Peyer's patch (tissue), 4 donors: Measurements from ENCODE around the gene DRAXIN. TPM values are rescaled to one million over a fixed set of nuclear protein-coding genes. Genes with fewer than 3 reads are reported as not detected.

Experiments used
- DNase-seq, 3 donors: peaks; one replicate each; pipeline ENCODE4 v3.0.0-alpha.2; 2017 to 2019
- H3K27ac ChIP-seq, 4 donors: fragments of 200-600 bp; sonication (generic); one replicate each; pipeline ENCODE4 v1.5.1; 2016 to 2019
- H3K27me3 ChIP-seq, 2 donors: fragments of 200-600 bp; sonication (generic); one replicate each; pipeline ENCODE4 v1.5.1; 2019
- H3K36me3 ChIP-seq, 3 donors: fragments of 200-600 bp; sonication (generic); one replicate each; pipeline ENCODE4 v1.5.1; 2016 to 2019
- H3K4me1 ChIP-seq, 4 donors: fragments of 200-600 bp; sonication (generic); one replicate each; pipeline ENCODE4 v1.5.1; 2016 to 2019
- H3K4me3 ChIP-seq, 4 donors: fragments of 200-600 bp; sonication (generic); 1 replicate in 3 of 4; 2 replicates in 1 of 4; pipeline ENCODE4 v1.5.1; 2016 to 2019; ENCODE audit warnings: mild to moderate bottlenecking in 1 of 4
- H3K9me3 ChIP-seq, 4 donors: fragments of 200-600 bp; sonication (generic); one replicate each; pipeline ENCODE4 v1.5.1; 2016 to 2019; ENCODE audit warnings: mild to moderate bottlenecking in 1 of 4
- POLR2A ChIP-seq, 2 donors: fragments of 450-650 bp; IDR thresholded peaks; one replicate each; pipeline ENCODE4 v1.5.1; 2017; ENCODE audit warnings: antibody characterized with exemption in 2 of 2, mild to moderate bottlenecking in 2 of 2, moderate library complexity in 2 of 2
- total RNA-seq, 4 donors: library from RNA; depleted of rRNA; stranded (reverse); fragments of >200 nt; gene quantifications; one replicate each; pipeline ENCODE4 v1.1.0, GENCODE V29; 2016
- TF ChIP-seq, protein P1 (sequence below), 6 experiments: fragments of 450-650 bp in 4 of 6; fragments of 200-600 bp in 2 of 6; sonication (generic) in 1 of 6; IDR thresholded peaks; one replicate each; pipeline ENCODE4 v1.5.1; 2017 to 2019; ENCODE audit warnings: antibody characterized with exemption in 6 of 6, mild to moderate bottlenecking in 3 of 6, moderate library complexity in 1 of 6

The DRAXIN gene
- total RNA-seq, 4 donors from 2014 or later, result not detected

DNA sequence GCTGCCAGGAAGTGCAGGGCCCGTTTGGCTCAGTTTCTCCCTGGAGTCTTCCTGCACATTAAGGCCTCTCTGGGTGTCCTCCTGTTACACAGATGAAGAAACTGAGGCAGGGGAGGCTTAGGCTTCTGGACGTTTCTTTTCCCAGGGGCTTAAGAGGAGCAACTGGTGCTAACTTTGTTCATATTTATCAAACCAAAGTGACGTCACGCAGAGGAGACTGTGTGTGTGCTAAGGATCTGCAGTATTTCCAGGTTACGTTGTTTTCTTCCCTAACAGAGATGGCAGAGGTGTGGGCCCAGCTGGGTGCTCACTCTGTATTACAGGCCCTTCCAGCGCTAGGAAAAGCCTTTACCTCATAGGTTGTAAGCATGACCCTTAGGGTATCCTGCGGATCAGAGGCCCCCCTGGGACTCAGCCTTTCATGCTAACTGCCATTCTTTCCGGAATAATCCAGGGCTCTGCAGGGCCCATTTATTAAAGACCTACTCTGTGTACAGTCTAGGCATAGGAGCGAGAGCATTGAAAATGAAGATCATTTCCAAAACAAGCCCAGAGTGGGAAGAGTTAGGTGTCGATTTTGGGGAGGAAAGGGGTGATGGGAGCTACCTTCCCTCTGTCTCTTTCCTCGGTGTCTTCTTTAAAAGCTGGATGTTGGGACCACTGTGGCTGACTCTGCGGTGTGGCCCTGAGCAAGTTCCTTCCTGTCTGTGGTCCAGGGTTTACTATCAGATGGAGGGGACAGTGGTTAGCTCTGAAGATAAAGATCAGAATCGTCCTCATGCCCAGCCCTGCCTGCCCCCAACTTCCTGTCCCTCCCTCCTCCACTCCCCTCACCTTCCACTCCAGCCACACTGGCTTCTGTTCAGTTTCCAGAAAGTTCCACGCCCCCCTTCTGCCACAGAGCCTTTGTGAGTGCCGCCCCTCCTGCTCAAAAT, 49.0 kb downstream of the DRAXIN start:
- Histone ChIP-seq H3K27me3 (no peaks in the 10 kb centered on the region), H3K9me3 (no peaks in the 10 kb centered on the region), H3K36me3 (no peaks in the 10 kb centered on the region), H3K4me1 (peaks cover 0 to 16% (median 10%) of the 10 kb centered on the region in 4 donors), H3K27ac (no peak overlapping the region), H3K4me3 (no peak overlapping the region)
- TF ChIP-seq POLR2A (IDR thresholded peaks at IDR 0.05), result no peak
- TF ChIP-seq, protein P1, sequence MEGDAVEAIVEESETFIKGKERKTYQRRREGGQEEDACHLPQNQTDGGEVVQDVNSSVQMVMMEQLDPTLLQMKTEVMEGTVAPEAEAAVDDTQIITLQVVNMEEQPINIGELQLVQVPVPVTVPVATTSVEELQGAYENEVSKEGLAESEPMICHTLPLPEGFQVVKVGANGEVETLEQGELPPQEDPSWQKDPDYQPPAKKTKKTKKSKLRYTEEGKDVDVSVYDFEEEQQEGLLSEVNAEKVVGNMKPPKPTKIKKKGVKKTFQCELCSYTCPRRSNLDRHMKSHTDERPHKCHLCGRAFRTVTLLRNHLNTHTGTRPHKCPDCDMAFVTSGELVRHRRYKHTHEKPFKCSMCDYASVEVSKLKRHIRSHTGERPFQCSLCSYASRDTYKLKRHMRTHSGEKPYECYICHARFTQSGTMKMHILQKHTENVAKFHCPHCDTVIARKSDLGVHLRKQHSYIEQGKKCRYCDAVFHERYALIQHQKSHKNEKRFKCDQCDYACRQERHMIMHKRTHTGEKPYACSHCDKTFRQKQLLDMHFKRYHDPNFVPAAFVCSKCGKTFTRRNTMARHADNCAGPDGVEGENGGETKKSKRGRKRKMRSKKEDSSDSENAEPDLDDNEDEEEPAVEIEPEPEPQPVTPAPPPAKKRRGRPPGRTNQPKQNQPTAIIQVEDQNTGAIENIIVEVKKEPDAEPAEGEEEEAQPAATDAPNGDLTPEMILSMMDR (IDR thresholded peaks at IDR 0.05), result no peak
- DNase-seq, result no peak

DNA sequence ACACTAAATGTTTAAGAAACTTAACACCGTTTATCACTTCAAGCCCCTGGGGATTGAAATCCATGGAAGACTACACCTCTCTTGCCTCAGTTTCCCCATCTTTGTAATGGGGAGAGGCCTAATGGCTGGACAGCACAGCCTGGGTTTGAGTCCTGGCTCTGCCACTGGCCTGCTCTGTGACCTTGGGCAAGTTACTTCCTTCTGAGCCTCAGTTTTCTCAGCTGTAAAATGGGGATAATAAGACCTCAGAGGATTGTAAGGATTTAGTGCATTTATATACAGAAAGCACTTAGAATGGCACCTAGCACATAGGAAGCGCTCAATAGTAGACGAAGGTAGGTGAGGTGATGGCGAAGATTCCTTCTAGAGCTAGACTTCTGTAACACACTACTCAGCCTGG, 50.0 kb downstream of the DRAXIN start:
- Histone ChIP-seq H3K36me3 (no peaks in the 10 kb centered on the region), H3K27me3 (no peaks in the 10 kb centered on the region), H3K9me3 (no peaks in the 10 kb centered on the region), H3K4me3 (no peak overlapping the region), H3K4me1 (peaks cover 0 to 15% (median 9%) of the 10 kb centered on the region in 4 donors), H3K27ac (no peak overlapping the region)
- no peak for DNase-seq
- TF ChIP-seq, protein P1 (IDR thresholded peaks at IDR 0.05), result no peak
- TF ChIP-seq POLR2A (IDR thresholded peaks at IDR 0.05), result no peak

DNA sequence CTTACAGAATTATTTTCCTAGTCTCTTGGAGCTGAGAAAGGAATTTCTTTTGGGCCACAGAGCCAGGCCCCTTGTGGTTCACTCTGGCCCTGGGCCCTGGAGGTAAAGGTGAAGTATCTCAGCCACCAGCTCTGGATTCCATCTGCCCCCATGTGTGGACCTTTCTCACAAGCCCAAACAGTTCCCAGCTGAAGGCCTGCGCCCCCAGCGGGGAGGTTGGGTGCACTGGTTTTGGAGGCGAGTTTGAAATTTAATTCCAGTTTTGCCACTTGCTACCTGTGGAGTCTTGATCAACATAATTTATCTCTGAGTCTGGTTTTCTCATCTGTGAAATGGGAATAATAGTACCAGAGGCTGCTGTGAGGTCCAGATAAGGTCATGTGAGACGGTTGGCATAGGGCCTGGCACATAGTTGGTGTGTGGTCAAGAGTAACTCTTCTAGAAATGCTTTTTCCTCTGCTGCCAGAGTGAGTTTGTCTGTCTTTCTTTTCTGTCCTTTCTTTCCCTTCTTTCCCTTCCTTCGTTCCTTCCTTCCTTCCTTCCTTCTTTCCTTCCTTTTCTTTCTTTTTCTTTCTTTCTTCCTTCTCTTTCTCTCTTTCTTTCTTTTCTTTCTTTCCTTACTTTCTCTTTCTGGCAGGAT, 50.5 kb downstream of the DRAXIN start:
- Histone ChIP-seq H3K4me3 (no peak overlapping the region), H3K27ac (no peak overlapping the region), H3K9me3 (no peaks in the 10 kb centered on the region), H3K4me1 (peaks cover 0 to 10% (median 7%) of the 10 kb centered on the region in 4 donors), H3K36me3 (no peaks in the 10 kb centered on the region), H3K27me3 (no peaks in the 10 kb centered on the region)
- no peak for DNase-seq
- TF ChIP-seq, protein P1 (IDR thresholded peaks at IDR 0.05), result no peak

DNA sequence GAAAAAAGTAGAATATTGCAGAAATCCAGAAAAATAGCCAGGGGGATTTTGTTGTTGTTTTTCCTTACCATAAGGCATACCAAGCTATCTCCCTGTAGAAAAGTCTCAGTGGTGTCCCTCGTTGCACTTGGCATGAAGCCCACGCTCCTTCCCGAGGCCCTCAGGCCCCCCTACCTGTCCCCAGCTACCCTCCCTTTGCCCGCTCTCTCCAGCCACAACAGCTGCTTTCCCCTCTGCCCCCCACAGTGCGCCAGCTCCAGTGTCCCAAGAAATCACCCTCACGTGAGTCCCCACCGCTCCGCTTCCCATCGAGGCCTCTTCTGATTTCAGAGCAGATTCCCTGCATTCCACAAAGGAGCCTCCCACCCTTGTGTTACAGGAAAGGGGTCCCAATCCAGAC, 52.8 kb downstream of the DRAXIN start:
- DNase-seq, result no peak
- no peaks in the 10 kb centered on the region for H3K36me3 ChIP-seq
- H3K27ac ChIP-seq, result no peak overlapping the region
- H3K9me3 ChIP-seq, result no peaks in the 10 kb centered on the region
- H3K4me3 ChIP-seq, result no peak overlapping the region
- H3K27me3 ChIP-seq, result no peaks in the 10 kb centered on the region
- peaks cover 0 to 7% (median 5%) of the 10 kb centered on the region in 4 donors for H3K4me1 ChIP-seq
- no peak for TF ChIP-seq POLR2A (IDR thresholded peaks at IDR 0.05)
- TF ChIP-seq, protein P1 (IDR thresholded peaks at IDR 0.05), result no peak

DNA sequence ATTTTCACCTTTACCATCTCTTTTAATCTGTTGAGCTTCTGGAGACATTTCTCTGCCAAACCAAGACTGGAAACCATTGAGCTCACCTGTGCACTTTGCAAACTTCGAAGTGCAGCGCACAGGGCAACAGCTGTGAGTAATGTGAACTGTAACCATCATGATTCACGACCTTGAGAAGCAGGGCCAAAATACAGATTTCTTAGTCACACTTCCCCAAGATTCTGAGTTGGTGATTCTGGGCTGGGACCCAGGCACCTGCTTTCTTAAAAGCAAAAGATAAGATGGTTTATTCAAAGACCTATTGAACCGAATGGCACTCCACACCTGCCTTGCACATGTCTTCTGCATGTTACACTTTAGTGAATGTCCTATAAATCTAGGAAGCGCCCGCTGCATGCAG, 54.6 kb downstream of the DRAXIN start:
- H3K4me1 ChIP-seq, result peaks cover 0 to 4% (median 0%) of the 10 kb centered on the region in 4 donors

More for the DNA sequence above, 54.6 kb downstream of the DRAXIN start:
- Histone ChIP-seq H3K27me3 (no peaks in the 10 kb centered on the region), H3K9me3 (no peaks in the 10 kb centered on the region), H3K27ac (no peak overlapping the region), H3K4me3 (no peak overlapping the region), H3K36me3 (no peaks in the 10 kb centered on the region)
- no peak for DNase-seq
- no peak for TF ChIP-seq POLR2A (IDR thresholded peaks at IDR 0.05)
- TF ChIP-seq, protein P1 (IDR thresholded peaks at IDR 0.05), result no peak
